GM12878 (cell line): ENCODE measurements around the gene PLEKHO1. TPM values are rescaled to one million over a fixed set of nuclear protein-coding genes. Genes with fewer than 3 reads are reported as not detected.

Experiments
- BCL11A ChIP-seq: IDR thresholded peaks from 2 replicates; pipeline ENCODE4 v1.6.1; 2011; ENCODE audit warnings: low read depth, low read length
- CHD2 ChIP-seq: IDR thresholded peaks from 2 replicates; pipeline ENCODE4 v1.6.1; 2011; ENCODE audit warnings: low read depth, low read length, improper control_type of control experiment, borderline replicate concordance
- DPF2 ChIP-seq: fragments of 450-650 bp; IDR thresholded peaks from 2 replicates; pipeline ENCODE4 v1.6.1; 2017; ENCODE audit warnings: mild to moderate bottlenecking
- EZH2 ChIP-seq: IDR thresholded peaks from 2 replicates; pipeline ENCODE4 v1.6.1; 2012; ENCODE audit warnings: low read depth, mild to moderate bottlenecking, control low read depth, inconsistent platforms, low read length, borderline replicate concordance; ENCODE audit not compliant: control insufficient read depth
- GABPA ChIP-seq: IDR thresholded peaks from 2 replicates; pipeline ENCODE4 v1.6.1; 2014; ENCODE audit warnings: antibody characterized with exemption, low read depth, mild to moderate bottlenecking, inconsistent platforms
- GATAD2B ChIP-seq: fragments of 450-650 bp; conservative IDR thresholded peaks from 2 replicates; pipeline ENCODE4 v1.6.1; 2017; ENCODE audit warnings: low read depth, mild to moderate bottlenecking, moderate library complexity
- IRF4 ChIP-seq: IDR thresholded peaks from 2 replicates; pipeline ENCODE4 v1.6.1; 2011; ENCODE audit warnings: low read depth, low read length
- KAT2A ChIP-seq: conservative IDR thresholded peaks from 2 replicates; pipeline ENCODE4 v1.6.1; 2011; ENCODE audit warnings: low read depth, low read length; ENCODE audit not compliant: control insufficient read depth
- MEF2A ChIP-seq: IDR thresholded peaks from 2 replicates; pipeline ENCODE4 v1.6.1; 2011; ENCODE audit warnings: low read depth, mild to moderate bottlenecking, low read length, moderate library complexity; ENCODE audit not compliant: insufficient read depth
- MTA2 ChIP-seq: fragments of 450-650 bp; IDR thresholded peaks from 2 replicates; pipeline ENCODE4 v1.6.1; 2016; ENCODE audit warnings: low read depth, mild to moderate bottlenecking, moderate library complexity
- NBN ChIP-seq: fragments of 450-650 bp; IDR thresholded peaks from 2 replicates; pipeline ENCODE4 v1.6.1; 2016
- NFIC ChIP-seq: IDR thresholded peaks from 2 replicates; pipeline ENCODE4 v1.6.1; 2012; ENCODE audit warnings: low read depth, mild to moderate bottlenecking, inconsistent platforms, low read length, moderate library complexity
- NFYB ChIP-seq: IDR thresholded peaks from 2 replicates; pipeline ENCODE4 v1.6.1; 2011; ENCODE audit warnings: low read depth, mild to moderate bottlenecking, low read length, improper control_type of control experiment, moderate library complexity; ENCODE audit not compliant: insufficient read depth
- POLR2AphosphoS5 ChIP-seq: IDR thresholded peaks from 2 replicates; pipeline ENCODE4 v1.6.1; 2011; ENCODE audit warnings: mild to moderate bottlenecking, low read length, inconsistent platforms
- POU2F2 ChIP-seq: IDR thresholded peaks from 3 replicates; pipeline ENCODE4 v1.6.1; 2011; ENCODE audit warnings: low read depth, mild to moderate bottlenecking, low read length, borderline replicate concordance
- RAD21 ChIP-seq: IDR thresholded peaks from 2 replicates; pipeline ENCODE4 v1.6.1; 2011; ENCODE audit warnings: mild to moderate bottlenecking, low read depth, low read length, moderate library complexity; ENCODE audit not compliant: insufficient read depth
- SMAD1 ChIP-seq: fragments of 450-650 bp; IDR thresholded peaks from 2 replicates; pipeline ENCODE4 v1.6.1; 2018; ENCODE audit warnings: mild to moderate bottlenecking, low read depth; ENCODE audit not compliant: partially characterized antibody
- SMAD5 ChIP-seq: IDR thresholded peaks from 2 replicates; pipeline ENCODE4 v1.6.1; 2016; ENCODE audit warnings: antibody characterized with exemption, low read depth
- SPI1 ChIP-seq: IDR thresholded peaks from 2 replicates; pipeline ENCODE4 v1.6.1; 2011; ENCODE audit warnings: low read depth, mild to moderate bottlenecking, low read length, moderate library complexity, borderline replicate concordance; ENCODE audit not compliant: insufficient read depth
- polyA plus RNA-seq, 11 experiments: library from polyadenylated mRNA; depleted of rRNA in 4 of 11; unstranded in 6 of 11; stranded (reverse) in 5 of 11; fragments of >200 nt; fragmentation: Nextera tagmentation in 4 of 11; fragmentation: Illumina TruSeq in 1 of 11; extraction: Ambion mirVana in 4 of 11; extraction: Trizol in 1 of 11; gene quantifications; 1 replicate in 1 of 11; 2 replicates in 10 of 11; pipeline versions ENCODE4 v1.2.1 to v1.2.3, GENCODE V29; 2011 to 2016; ENCODE audit warnings: inconsistent platforms in 2 of 11, missing spikeins in 2 of 11, low read depth in 1 of 11
- total RNA-seq, 4 experiments: library from RNA; depleted of rRNA in 3 of 4; stranded (reverse); fragments of >200 nt in 3 of 4; fragmentation: Illumina TruSeq in 1 of 4; extraction: Trizol in 1 of 4; gene quantifications; 2 replicates each; pipeline versions ENCODE4 v1.2.1 to v1.2.3, GENCODE V29; 2013 to 2021
- TF ChIP-seq, protein P1 (sequence below), 3 experiments: IDR thresholded peaks in 2 of 3; conservative IDR thresholded peaks in 1 of 3; 2 replicates each; pipeline ENCODE4 v1.5.1; 2011; ENCODE audit warnings: low read depth in 3 of 3, low read length in 3 of 3, mild to moderate bottlenecking in 3 of 3, control low read depth in 2 of 3, moderate library complexity in 2 of 3, inconsistent platforms in 1 of 3, mixed read lengths in 1 of 3; ENCODE audit not compliant: control insufficient read depth in 2 of 3, insufficient read depth in 1 of 3; ENCODE audit errors: extremely low read depth in 1 of 3
- TF ChIP-seq, protein P2 (sequence below): IDR thresholded peaks from 2 replicates; pipeline ENCODE4 v1.6.1; 2012; ENCODE audit warnings: low read length, inconsistent platforms
- TF ChIP-seq, protein P3 (sequence below): IDR thresholded peaks from 2 replicates; pipeline ENCODE4 v1.6.1; 2011; ENCODE audit warnings: borderline replicate concordance, low read depth, mild to moderate bottlenecking, moderate library complexity, mixed read lengths, low read length; ENCODE audit not compliant: insufficient read depth; ENCODE audit errors: extremely low read length

PLEKHO1 gene
- total and polyA plus RNA-seq, 10 of the 15 experiments (the other 5 are each of a cell fraction or from before 2014, with no cell fraction given) = 5.3 to 184 (median 88.8) TPM

DNA sequence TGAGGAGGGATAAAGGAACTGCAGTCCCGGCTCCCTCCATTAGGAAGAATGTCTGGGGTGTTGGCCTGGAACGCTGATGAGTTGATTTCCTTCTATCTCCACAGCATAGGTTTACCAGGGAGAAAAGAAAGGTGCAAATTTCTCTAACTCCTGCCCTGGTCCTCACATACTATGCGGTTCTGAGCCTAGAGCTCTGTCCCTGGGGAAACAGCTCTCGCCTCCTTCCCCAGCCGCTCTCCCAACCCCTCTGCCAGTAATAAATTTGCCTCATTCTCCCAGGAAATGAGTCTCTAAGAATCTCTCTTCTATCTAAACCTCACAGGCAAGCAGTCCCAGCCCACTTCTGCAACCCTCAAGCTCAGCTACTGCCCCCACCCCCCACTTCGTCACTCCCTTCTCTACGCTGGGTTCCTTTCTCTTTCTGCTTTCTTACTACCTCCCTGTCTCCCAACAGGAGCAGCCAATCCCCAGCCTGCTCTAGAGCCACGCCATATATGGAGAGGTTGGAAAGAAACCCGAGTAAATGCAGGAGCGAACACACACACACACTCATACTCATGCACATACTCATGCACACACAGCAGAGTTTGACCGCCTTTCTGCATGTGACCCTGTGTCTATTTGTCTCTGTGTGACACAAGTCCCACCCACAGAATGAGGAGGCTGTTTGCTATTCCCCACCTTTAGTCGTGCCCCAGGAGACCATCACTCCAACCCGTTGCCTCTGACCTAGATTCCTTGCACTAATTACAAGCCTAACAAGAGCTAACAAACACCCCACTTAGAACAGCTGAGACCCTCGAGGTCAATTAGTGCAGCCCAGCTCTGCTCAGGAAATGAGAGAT lies 13.4 kb downstream of the PLEKHO1 start (continued):
- TF ChIP-seq, protein P1, sequence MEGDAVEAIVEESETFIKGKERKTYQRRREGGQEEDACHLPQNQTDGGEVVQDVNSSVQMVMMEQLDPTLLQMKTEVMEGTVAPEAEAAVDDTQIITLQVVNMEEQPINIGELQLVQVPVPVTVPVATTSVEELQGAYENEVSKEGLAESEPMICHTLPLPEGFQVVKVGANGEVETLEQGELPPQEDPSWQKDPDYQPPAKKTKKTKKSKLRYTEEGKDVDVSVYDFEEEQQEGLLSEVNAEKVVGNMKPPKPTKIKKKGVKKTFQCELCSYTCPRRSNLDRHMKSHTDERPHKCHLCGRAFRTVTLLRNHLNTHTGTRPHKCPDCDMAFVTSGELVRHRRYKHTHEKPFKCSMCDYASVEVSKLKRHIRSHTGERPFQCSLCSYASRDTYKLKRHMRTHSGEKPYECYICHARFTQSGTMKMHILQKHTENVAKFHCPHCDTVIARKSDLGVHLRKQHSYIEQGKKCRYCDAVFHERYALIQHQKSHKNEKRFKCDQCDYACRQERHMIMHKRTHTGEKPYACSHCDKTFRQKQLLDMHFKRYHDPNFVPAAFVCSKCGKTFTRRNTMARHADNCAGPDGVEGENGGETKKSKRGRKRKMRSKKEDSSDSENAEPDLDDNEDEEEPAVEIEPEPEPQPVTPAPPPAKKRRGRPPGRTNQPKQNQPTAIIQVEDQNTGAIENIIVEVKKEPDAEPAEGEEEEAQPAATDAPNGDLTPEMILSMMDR (IDR thresholded peaks at IDR 0.05 in 2 of 3, conservative IDR thresholded peaks at IDR 0.05 in 1 of 3; ENCODE audit: control insufficient read depth in 2 of 3, extremely low read depth in 1 of 3, insufficient read depth in 1 of 3, low read depth in 3 of 3, low read length in 3 of 3) = no peak
- TF ChIP-seq CHD2 (peak; percentile 79), NBN (peak; percentile 95), MEF2A (peak; percentile 65; the same call in 1 of the 2 replicates), POLR2AphosphoS5 (peak; percentile 89), KAT2A (no peak), IRF4 (0 out of 2 replicates have a peak, but pooled peaks have one; percentile 20), BCL11A (peak; percentile 66), RAD21 (no peak), GATAD2B (0 out of 2 replicates have a peak, but pooled peaks have one; percentile 25), SMAD1 (peak; percentile 75), NFYB (peak; percentile 58; the same call in 1 of the 2 replicates), MTA2 (peak; percentile 34; the same call in 1 of the 2 replicates), POU2F2 (peak; percentile 73; the same call in 2 of the 3 replicates), GABPA (no peak), EZH2 (no peak), NFIC (no peak), SMAD5 (0 out of 2 replicates have a peak, but pooled peaks have one; percentile 63), DPF2 (0 out of 2 replicates have a peak, but pooled peaks have one; percentile 9), SPI1 (peak; percentile 35; the same call in 1 of the 2 replicates)
- TF ChIP-seq, protein P2, sequence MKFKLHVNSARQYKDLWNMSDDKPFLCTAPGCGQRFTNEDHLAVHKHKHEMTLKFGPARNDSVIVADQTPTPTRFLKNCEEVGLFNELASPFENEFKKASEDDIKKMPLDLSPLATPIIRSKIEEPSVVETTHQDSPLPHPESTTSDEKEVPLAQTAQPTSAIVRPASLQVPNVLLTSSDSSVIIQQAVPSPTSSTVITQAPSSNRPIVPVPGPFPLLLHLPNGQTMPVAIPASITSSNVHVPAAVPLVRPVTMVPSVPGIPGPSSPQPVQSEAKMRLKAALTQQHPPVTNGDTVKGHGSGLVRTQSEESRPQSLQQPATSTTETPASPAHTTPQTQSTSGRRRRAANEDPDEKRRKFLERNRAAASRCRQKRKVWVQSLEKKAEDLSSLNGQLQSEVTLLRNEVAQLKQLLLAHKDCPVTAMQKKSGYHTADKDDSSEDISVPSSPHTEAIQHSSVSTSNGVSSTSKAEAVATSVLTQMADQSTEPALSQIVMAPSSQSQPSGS = no peak
- TF ChIP-seq, protein P3, sequence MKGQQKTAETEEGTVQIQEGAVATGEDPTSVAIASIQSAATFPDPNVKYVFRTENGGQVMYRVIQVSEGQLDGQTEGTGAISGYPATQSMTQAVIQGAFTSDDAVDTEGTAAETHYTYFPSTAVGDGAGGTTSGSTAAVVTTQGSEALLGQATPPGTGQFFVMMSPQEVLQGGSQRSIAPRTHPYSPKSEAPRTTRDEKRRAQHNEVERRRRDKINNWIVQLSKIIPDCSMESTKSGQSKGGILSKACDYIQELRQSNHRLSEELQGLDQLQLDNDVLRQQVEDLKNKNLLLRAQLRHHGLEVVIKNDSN = peak; percentile 64
